GM19467 (cell line): ENCODE measurements around the gene ZSCAN21.
"Not testable (repeated sequence)": the region's sequence is repeated elsewhere in the genome, so short reads cannot be mapped to it uniquely, and the experiment has no call there.

Experiments used
- ATAC-seq: cut with Tn5 transposase; IDR thresholded peaks from one replicate; pipeline ENCODE4 v1.9.1; 2021; ENCODE audit warnings: mild to moderate bottlenecking, moderate library complexity; ENCODE audit not compliant: unreplicated experiment

ZSCAN21 gene

GRCh38 chr7:100049441-100050291 lies at the start of gene ZSCAN21:
TSS of gene ZSCAN21 (plus strand) at chr7:100049774. CDS start at chr7:100057007, 7,233 bp downstream.
- peak; percentile 74 for ATAC-seq

GRCh38 chr7:100000239-100000638 lies 49.3 kb upstream of the ZSCAN21 start:
- ATAC-seq: no peak

- ATAC-seq: no peak
These were observed 45.6 kb upstream of the ZSCAN21 start for GRCh38 chr7:100003711-100004661.

- no peak for ATAC-seq
These were observed 41.7 kb upstream of the ZSCAN21 start for GRCh38 chr7:100007887-100008286.

- no peak for ATAC-seq
These were observed 41.0 kb upstream of the ZSCAN21 start for GRCh38 chr7:100008525-100008924.

- ATAC-seq: not testable (repeated sequence)
These were observed 39.6 kb upstream of the ZSCAN21 start for GRCh38 chr7:100009952-100010351.

- ATAC-seq: no peak
These were observed 38.7 kb upstream of the ZSCAN21 start for GRCh38 chr7:100010901-100011300.

GRCh38 chr7:100011516-100011915 lies 38.1 kb upstream of the ZSCAN21 start:
- ATAC-seq: no peak

- ATAC-seq: not testable (repeated sequence)
These were observed 36.9 kb upstream of the ZSCAN21 start for GRCh38 chr7:100012385-100013327.

- ATAC-seq: no peak
These were observed 36.3 kb upstream of the ZSCAN21 start for GRCh38 chr7:100013328-100013676.

- peak; percentile 90 for ATAC-seq
These were observed 34.1 kb upstream of the ZSCAN21 start, which contains the start of gene ZKSCAN1 for GRCh38 chr7:100015232-100016214. TSS of gene ZKSCAN1 (plus strand) at chr7:100015596. CDS start at chr7:100023507, 7,911 bp downstream.

- no peak for ATAC-seq
These were observed 33.2 kb upstream of the ZSCAN21 start for GRCh38 chr7:100016215-100016901.

- no peak for ATAC-seq
These were observed 32.3 kb upstream of the ZSCAN21 start for GRCh38 chr7:100017300-100017699.

- no peak for ATAC-seq
These were observed 31.7 kb upstream of the ZSCAN21 start for GRCh38 chr7:100017875-100018274.

- ATAC-seq: no peak
These were observed 29.7 kb upstream of the ZSCAN21 start for GRCh38 chr7:100019908-100020307.

GRCh38 chr7:100021297-100021696 lies 28.3 kb upstream of the ZSCAN21 start:
- ATAC-seq: no peak

- ATAC-seq: no peak
These were observed 27.0 kb upstream of the ZSCAN21 start for GRCh38 chr7:100022621-100023020.

GRCh38 chr7:100023526-100023925 lies 26.0 kb upstream of the ZSCAN21 start:
- ATAC-seq: no peak
